ENCODE measurements around the gene DACT3. TPM values are rescaled to one million over a fixed set of nuclear protein-coding genes. Genes with fewer than 3 reads are reported as not detected.
A peak's percentile ranks its signal among the peaks of the same experiment; 100 is the strongest.

Gene DACT3
- total RNA-seq, 1 donor from 2014 or later, result 13.8 TPM

GRCh38 chr19:46618670-46619231 is 42.2 kb downstream of the DACT3 start:
- H3K27ac ChIP-seq, result peak overlapping the region; percentile 37
- H3K36me3 ChIP-seq, result no peaks in the 10 kb centered on the region
- no peaks in the 10 kb centered on the region for H3K27me3 ChIP-seq
- no peak for TF ChIP-seq CTCF (IDR thresholded peaks at IDR 0.05)
- no peak for TF ChIP-seq POLR2A (IDR thresholded peaks at IDR 0.05)
- no peak for TF ChIP-seq POLR2AphosphoS5 (IDR thresholded peaks at IDR 0.05; ENCODE audit: insufficient read depth in 1 of 2, low read depth in 1 of 2)
- no peak for DNase-seq (ENCODE audit: extremely low spot score in 2 of 2)
- H3K4me3 ChIP-seq, result no peak overlapping the region
- peaks cover 41% of the 10 kb centered on the region for H3K4me1 ChIP-seq
- intact Hi-C loops (cut with DNase I), result loop anchor here (2.0 to 10.0 kb wide), 2 partner anchors 48 to 106 kb away; no protein-coding TSS in a partner anchor
- no peaks in the 10 kb centered on the region for H3K9me3 ChIP-seq

- peaks cover 39% of the 10 kb centered on the region for H3K4me1 ChIP-seq
These were observed 43.4 kb downstream of the DACT3 start for GRCh38 chr19:46617601-46618000.

GRCh38 chr19:46616631-46617322 is 44.2 kb downstream of the DACT3 start:
- no peaks in the 10 kb centered on the region for H3K27me3 ChIP-seq
- H3K4me1 ChIP-seq, result peaks cover 39% of the 10 kb centered on the region
- no peaks in the 10 kb centered on the region for H3K9me3 ChIP-seq
- intact Hi-C loops (cut with DNase I), result loop anchor here (10.0 kb wide), 1 partner anchor 108 kb away; no protein-coding TSS in a partner anchor
- TF ChIP-seq POLR2AphosphoS5 (IDR thresholded peaks at IDR 0.05; ENCODE audit: insufficient read depth in 1 of 2, low read depth in 1 of 2) (peak in 1 of 2 donors; percentile 12), POLR2A (IDR thresholded peaks at IDR 0.05) (no peak)
- no peak overlapping the region for H3K27ac ChIP-seq
- no peak for DNase-seq (ENCODE audit: extremely low spot score in 2 of 2)
- H3K36me3 ChIP-seq, result no peaks in the 10 kb centered on the region
- H3K4me3 ChIP-seq, result no peak overlapping the region

More at GRCh38 chr19:46617601-46618000, 43.4 kb downstream of the DACT3 start:
- H3K36me3 ChIP-seq, result no peaks in the 10 kb centered on the region
- no peaks in the 10 kb centered on the region for H3K9me3 ChIP-seq
- no peaks in the 10 kb centered on the region for H3K27me3 ChIP-seq
- TF ChIP-seq POLR2A (IDR thresholded peaks at IDR 0.05) (no peak), CTCF (IDR thresholded peaks at IDR 0.05) (no peak)
- H3K27ac ChIP-seq, result no peak overlapping the region
- DNase-seq (ENCODE audit: extremely low spot score in 2 of 2), result no peak
- no peak overlapping the region for H3K4me3 ChIP-seq
- intact Hi-C loops (cut with DNase I), result loop anchor here (10.0 kb wide), 1 partner anchor 107 kb away; no protein-coding TSS in a partner anchor

GRCh38 chr19:46615966-46616365 is 45.0 kb downstream of the DACT3 start:
- intact Hi-C loops (cut with DNase I), result loop anchor here (10.0 kb wide), 1 partner anchor 109 kb away; no protein-coding TSS in a partner anchor
- Histone ChIP-seq H3K4me1 (peaks cover 39% of the 10 kb centered on the region), H3K4me3 (no peak overlapping the region), H3K9me3 (no peaks in the 10 kb centered on the region), H3K27ac (no peak overlapping the region), H3K36me3 (no peaks in the 10 kb centered on the region), H3K27me3 (no peaks in the 10 kb centered on the region)
- DNase-seq (ENCODE audit: extremely low spot score in 2 of 2), result no peak
- TF ChIP-seq POLR2A (IDR thresholded peaks at IDR 0.05) (no peak), CTCF (IDR thresholded peaks at IDR 0.05) (no peak), POLR2AphosphoS5 (IDR thresholded peaks at IDR 0.05; ENCODE audit: insufficient read depth in 1 of 2, low read depth in 1 of 2) (no peak)

GRCh38 chr19:46614114-46614722 is 46.8 kb downstream of the DACT3 start:
- Histone ChIP-seq H3K27ac (no peak overlapping the region), H3K4me1 (peaks cover 27% of the 10 kb centered on the region)
- intact Hi-C loops (cut with DNase I), result loop anchor here (5.0 to 10.0 kb wide), 2 partner anchors 48 to 111 kb away; partner anchors contain the start of gene DACT3

More at GRCh38 chr19:46614114-46614722, 46.8 kb downstream of the DACT3 start:
- no peak overlapping the region for H3K4me3 ChIP-seq
- H3K9me3 ChIP-seq, result no peaks in the 10 kb centered on the region
- no peak for DNase-seq (ENCODE audit: extremely low spot score in 2 of 2)
- H3K36me3 ChIP-seq, result peaks cover 0 to 16% of the 10 kb centered on the region in 2 donors
- H3K27me3 ChIP-seq, result no peaks in the 10 kb centered on the region
- peak; percentile 80 to 92 (median 86) for TF ChIP-seq CTCF (IDR thresholded peaks at IDR 0.05)
- peak in 1 of 2 donors; percentile 29 for TF ChIP-seq POLR2AphosphoS5 (IDR thresholded peaks at IDR 0.05; ENCODE audit: insufficient read depth in 1 of 2, low read depth in 1 of 2)
- TF ChIP-seq POLR2A (IDR thresholded peaks at IDR 0.05), result no peak
